ENCODE results near the gene ALDH2.
A peak's percentile ranks its signal among the peaks of the same experiment; 100 is the strongest.
"Not testable (repeated sequence)": the region's sequence is repeated elsewhere in the genome, so short reads cannot be mapped to it uniquely, and the experiment has no call there.

Gene ALDH2

DNA sequence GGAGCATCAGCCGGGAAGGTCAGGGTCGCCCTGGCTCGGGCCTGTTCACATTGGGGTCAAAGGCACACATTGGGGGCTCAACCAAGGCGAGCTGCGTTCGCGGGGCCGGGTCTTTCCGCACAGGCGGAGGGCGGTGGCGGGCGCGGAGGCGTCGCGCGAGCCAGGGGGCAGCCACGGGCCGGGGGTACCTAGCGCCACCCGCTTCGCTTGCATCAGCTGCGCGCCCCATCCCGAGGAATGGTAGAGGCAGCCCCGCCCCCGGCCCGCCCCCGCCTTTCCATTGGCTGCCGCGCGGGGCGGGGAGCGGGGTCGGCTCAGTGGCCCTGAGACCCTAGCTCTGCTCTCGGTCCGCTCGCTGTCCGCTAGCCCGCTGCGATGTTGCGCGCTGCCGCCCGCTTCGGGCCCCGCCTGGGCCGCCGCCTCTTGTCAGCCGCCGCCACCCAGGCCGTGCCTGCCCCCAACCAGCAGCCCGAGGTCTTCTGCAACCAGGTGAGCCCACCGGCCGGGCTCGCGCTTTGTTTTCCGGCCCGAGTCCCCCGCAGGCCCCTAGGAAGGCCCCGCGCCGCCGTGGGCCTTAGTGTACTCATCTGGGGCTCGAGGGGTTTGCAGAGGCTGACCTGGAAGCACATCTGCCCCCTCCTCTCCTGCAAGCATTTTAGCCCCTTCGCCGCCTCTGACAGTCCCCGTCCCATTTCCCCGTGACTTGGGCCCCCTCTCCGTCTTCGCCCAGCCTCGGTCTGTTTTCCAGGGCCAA, at the start of gene ALDH2:
Gene ALDH2, plus strand, starts transcription at position 326 of the 754 bp plus-strand sequence. Its CDS starts 50 bp downstream, at position 376.
- peak; percentile 20 for DNase-seq

DNA sequence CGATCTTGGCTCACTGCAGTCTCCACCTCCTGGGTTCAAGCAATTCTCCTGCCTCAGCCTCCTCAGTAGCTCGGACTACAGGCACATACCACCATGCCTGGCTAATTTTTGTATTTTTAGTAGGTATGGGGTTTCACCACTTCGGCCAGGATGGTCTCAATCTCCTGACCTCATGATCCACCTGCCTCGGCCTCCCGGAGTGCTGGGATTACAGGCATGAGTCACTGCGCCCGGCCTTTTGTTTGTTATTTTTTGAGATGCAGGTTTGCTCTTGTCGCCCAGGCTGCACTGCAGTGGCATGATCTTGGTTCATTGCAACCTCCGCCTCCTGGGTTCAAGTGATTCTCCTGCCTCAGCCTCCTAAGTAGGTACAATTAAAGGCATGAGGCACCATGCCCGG, 47.4 kb upstream of the ALDH2 start:
- DNase-seq, result not testable (repeated sequence)

DNA sequence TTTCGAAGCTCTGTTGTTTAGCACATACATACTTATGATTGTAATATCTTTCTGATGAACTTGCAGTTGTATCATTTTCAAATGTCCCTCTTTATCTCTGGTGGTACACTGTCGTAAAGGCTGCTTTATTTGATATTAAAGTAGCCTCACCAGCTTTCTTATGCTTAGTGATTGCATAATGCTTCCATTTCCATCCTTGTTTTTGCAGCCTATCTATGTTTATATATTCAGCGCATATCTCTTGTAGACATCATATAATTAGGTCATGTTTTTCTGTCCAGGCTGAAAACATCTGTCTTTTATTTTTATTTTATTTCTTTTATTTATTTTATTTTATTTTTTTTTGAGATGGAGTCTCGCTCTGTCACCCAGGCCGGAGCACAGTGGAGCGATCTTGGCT, 46.3 kb upstream of the ALDH2 start:
- no peak for DNase-seq

DNA sequence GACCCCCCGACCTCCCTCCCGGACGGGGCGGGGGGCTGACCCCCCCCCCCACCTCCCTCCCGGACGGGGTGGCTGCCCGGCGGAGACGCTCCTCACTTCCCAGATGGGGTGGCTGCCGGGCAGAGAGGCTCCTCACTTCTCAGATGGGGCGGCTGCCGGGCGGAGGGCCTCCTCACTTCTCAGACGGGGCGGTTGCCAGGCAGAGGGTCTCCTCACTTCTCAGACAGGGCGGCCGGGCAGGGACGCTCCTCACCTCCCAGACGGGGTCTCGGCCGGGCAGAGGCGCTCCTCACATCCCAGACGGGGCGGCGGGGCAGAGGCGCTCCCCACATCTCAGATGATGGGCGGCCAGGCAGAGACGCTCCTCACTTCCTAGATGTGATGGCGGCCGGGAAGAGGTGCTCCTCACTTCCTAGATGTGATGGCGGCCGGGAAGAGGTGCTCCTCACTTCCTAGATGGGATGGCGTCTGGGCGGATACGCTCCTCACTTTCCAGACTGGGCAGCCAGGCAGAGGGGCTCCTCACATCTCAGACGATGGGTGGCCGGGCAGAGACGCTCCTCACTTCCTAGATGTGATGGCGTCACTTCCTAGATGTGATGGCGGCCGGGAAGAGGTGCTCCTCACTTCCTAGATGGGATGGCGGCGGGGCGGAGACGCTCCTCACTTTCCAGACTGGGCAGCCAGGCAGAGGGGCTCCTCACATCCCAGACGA, 42.9 kb upstream of the ALDH2 start:
- DNase-seq, result not testable (repeated sequence)

DNA sequence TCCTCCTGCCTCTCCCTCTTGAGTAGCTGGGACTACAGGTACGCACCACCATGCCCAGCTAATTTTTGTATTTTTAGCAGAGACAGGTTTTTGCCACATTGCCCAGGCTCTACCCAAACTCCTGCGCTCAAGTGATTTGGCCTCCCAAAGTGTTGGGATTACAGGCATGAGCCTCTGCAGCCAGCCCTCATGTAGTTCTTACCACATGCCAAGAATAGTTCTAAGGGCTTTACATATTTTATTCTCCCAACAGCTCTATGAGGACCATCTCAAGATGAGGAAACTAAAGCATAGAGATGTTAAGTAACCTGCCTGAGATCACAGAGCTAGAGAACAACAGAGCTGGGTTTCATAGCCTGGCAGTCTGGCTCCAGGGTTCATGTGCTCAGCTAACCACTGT, 37.9 kb upstream of the ALDH2 start:
- no peak for DNase-seq

DNA sequence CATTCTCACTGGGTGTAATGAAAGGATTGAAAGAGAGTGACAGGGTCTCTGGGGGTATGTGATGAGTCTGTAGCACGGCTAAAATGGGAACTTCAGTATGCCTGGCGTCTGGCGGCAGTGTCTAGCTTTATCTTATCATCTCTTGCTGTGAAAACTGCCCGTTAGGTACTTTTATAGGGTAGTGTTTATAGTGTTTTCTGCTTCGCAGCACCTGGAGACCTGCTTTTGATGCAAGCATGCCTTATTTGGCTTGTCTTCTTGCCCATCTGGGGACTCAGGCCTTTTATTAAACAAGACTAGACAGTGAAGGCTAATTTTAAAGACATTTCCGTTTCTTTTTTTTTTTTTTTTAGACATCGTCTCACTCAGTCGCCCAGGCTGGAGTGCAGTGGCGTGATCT, 36.3 kb upstream of the ALDH2 start:
- DNase-seq, result no peak

DNA sequence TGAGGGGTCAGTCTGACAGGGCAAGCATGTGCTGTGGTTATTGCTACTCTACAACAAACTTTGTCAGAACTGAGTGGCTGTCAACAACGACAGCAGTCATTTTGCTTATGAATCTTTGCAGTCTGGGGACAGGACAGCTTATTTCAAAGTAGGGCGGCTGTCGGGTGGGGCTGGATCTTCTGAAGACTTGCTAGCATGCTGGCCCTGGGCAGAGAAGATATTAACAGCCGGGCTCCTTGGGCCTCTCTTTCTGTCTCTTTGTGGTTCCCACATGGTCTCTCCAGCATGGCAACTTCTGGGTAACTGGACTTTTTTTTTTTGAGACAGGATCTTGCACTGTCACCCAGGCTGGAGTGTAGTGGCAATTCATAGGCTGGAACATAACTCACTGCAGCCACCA, 33.9 kb upstream of the ALDH2 start:
- no peak for DNase-seq

DNA sequence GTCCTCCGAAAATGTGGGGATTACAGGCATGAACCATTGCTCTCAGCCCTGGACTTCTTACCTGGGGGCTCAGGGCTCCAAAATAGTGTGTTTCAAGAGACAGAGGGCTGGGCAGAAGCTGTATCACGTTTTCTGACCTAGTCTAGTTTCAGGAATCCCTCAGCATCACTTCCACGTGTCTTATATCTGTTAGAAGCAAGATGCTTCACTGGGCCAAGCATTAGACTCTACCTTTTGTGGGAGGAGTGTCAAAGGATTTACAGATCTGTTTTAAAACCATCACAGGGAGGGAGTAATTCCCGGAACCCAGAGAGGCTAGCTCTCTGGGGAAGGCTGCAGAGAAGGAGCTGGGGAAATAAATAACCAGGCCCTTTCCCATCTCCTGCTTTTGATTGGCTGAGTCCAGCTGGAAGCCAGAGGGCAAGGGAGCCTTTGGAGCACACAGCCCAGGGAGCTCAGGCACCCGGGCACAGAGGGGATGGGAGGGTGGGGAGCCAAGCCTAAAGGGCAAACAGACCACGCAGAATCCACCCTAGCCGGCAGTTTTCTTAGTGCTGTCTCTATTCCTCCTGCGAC, 33.3 kb upstream of the ALDH2 start:
- no peak for DNase-seq

DNA sequence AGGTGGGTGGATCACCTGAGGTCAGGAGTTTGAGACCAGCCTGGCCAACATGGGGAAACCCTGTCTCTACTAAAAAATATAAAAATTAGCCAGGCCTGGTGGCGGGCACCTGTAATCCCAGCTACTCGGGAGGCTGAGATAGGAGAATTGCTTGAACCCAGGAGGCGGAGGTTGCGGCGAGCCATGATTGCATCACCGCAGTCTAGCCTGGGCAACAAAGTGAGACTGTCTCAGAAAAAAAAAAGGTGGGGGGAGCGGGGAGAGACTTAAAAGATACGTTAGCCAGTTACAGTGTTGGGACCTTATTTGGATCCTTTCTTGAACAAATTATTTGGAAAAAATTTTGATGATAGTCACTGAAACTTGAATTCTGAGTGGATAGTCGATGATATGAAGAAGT, 27.2 kb upstream of the ALDH2 start:
- not testable (repeated sequence) for DNase-seq

DNA sequence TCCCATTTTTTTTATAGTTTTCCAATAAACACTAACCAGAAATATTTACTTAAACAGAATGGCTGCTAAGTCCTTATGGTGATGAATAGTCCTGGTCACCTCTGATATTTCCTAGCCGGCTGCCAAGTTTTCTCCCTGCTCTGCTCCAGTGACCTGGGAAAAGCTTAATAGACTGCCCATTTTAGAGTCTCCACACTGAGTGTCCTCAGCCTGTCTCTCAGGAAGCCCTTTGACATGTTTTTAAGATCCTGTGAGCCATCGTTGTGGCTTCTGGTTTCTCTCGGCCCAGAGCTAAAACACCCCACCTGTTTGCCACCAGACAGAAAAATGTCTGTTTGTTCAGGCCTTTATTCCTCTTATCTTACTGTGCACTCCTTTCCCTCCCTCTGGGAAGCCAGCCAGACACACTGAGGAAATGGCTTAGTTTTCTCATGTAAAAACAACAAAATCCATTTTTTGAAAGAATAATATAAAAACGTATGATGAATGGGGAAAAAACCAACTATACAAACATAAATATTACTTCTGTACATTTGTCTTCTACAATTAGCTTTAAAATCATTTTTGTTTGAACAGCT, 25.4 kb upstream of the ALDH2 start:
- no peak for DNase-seq

DNA sequence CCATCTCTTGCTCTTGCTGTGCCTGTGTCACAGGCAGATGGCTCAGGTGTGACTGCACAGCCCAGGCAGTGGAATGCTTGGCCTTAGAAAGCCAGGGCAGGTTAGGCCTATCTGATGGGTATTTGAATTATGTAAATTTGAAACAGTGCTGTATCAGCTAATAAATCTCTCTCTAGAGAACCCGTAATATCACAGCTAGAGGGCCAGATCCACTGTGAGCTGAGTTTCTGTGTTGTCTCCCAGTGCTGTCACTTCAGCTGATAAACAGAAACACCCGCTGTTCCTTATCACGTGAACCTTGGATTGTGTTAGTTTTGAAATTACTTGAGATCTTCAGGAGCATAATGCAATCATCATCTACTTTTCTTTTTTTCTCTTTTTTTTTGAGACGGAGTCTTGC, 21.5 kb upstream of the ALDH2 start:
- DNase-seq, result no peak

DNA sequence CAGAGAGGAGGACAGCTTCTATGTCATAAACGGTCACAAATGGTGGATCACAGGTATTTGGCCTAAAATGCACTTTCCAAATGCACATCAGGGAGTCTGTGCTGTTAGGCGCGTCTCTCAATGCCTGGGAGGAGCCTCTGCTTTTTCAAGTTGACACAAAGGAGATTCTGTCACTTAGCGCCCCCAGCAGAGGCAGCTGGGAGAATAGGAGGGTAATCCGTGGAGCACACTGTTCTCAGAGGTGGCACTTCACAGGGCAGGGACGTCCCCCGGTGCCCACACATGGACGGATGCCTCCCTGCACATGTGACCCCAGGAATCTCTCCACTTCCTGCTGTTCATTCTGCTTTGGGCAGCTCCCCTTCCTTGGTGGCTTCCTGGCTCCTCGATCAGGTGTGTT, 19.4 kb upstream of the ALDH2 start:
- no peak for DNase-seq

DNA sequence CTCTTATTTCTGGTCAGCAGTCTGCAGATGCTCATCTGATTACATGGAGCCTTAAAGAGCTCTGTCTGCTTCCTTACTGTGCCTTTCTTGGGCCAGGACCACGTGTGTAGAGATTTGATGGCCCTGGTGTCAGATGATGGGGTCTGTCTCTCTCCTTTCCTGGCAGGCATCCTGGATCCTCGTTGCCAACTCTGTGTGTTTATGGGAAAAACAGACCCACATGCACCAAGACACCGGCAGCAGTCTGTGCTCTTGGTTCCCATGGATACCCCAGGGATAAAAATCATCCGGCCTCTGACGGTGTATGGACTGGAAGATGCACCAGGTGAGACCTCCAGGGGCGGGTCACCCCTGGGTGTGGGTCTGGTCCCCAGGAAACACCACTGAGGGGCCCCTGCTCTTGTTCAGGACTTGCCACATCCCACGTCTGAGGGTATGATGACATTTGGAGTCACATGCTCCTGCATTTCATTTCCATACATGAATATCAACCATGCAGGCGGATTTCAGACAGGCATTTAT, 18.5 kb upstream of the ALDH2 start:
- no peak for DNase-seq

DNA sequence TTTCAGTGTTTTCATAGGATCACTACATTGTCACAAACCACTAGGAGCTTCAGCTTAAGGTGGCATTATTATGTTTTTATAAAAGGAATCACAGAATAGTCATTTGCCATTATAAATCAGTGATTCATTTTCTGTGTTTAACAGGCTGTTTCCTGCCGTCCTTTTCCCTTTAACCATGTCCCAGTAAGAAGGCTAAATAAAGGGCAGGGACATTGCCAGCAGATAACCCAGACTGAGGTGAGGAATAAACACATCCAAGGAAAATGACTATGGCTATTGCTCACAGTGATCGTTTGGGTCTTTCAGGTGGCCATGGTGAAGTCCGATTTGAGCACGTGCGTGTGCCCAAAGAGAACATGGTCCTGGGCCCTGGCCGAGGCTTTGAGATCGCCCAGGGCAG, 17.9 kb upstream of the ALDH2 start:
- DNase-seq, result no peak

DNA sequence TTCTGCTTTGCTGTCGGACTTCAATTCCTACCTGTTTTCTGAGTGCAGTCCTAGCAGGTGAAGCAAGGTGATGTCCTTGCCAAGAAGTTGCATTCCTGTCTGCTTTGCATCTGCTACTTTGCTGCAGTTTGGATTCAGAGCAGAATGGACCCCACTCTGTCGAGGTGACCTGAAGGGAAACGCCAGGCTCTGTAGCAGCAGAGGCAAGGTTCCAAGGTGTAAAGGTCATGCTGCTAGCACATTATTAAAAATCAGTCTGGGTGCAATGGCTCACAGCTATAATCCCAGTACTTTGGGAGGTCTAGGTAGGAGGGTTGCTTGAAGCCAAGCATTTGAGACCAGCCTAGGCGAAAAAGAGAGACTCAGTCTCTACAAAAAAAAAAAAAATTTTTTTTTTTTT, 17.3 kb upstream of the ALDH2 start:
- no peak for DNase-seq

DNA sequence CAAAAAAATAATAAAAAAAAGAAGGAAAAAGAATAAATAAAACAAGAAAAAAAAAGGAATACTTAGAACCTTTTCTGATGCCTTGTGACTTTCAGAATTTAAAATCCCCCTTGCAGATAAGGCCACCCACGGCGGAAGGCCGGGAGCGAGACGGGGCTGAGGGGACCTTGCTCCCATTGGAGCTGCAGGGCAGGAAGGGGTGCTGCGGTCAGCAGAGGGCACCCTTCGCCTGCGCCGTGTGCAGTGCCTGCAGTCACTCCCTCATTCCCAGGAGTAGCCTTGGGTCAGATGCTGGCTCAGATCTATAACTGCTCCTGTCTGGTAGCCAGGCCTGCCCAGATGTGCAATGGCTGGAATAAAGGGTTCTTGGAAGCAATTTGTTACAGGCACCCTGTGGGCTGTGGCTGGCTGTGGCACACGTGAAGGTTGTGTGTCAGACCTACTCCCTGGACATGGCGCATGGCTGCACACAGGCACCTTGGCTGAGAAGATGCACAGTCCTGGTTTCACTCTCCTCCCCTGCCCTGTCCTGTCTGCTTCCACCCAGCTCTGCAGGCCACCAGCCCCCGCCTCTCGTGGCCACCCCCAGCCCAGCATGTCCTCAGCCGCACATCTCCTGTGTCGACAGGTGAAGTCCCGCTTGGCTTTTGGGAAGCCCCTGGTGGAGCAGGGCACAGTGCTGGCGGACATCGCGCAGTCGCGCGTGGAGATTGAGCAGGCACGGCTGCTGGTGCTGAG, 13.4 kb upstream of the ALDH2 start:
- no peak for DNase-seq

DNA sequence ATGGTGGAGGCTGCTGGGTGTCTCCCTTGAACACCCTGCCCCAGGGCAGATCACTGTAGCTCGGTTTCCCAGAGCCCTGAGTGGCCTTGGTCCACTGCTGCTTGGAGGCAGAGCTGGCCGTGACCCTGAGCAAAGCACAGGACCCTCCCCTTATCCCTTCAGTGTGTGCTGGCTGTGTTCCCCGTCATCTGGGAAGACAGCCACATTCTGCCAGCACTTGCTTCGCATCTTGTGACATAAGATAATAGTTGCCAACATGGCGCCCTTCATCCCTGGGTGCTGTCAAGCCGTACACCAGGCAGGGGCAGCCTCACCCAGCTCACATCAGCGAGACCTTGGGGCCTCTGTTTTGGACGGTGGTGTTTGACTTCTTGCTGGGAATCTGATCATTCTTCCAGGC, 12.1 kb upstream of the ALDH2 start:
- no peak for DNase-seq

DNA sequence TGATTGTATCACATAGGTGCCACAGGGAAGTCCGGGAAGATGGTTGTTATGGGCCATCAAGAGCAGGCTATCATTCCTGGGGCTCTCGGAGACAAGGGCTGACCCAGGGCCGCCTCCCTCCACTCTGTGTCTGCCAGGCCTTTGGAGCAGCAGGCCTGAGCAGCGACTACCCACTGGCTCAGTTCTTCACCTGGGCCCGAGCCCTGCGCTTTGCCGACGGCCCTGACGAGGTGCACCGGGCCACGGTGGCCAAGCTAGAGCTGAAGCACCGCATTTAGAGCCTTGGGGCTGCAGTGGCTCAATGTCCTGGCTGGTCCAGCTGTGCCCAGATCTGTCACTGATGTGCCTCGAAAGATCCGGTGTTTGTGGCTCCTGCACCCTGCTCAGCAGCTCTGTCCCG, 10.5 kb upstream of the ALDH2 start:
- no peak for DNase-seq

DNA sequence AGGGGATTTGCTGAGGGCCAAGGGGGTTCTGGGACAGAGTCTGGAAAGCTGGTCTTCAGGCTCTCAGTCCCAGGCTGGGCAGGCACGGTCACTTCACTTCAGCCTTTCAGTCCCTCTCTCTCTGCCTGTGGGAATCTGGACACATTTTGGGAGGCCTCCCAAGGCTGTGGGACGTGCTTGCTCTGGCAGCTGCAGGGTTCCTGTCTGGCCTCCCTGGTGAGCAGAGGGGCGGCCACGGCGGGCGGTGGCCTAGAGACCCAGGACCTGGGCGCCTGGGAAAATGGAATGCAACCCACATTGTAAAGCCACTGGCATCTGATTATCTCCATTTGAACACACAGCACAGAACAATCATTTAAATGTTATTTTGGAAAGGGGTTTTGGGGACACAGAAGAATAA, 10.1 kb upstream of the ALDH2 start:
- no peak for DNase-seq

DNA sequence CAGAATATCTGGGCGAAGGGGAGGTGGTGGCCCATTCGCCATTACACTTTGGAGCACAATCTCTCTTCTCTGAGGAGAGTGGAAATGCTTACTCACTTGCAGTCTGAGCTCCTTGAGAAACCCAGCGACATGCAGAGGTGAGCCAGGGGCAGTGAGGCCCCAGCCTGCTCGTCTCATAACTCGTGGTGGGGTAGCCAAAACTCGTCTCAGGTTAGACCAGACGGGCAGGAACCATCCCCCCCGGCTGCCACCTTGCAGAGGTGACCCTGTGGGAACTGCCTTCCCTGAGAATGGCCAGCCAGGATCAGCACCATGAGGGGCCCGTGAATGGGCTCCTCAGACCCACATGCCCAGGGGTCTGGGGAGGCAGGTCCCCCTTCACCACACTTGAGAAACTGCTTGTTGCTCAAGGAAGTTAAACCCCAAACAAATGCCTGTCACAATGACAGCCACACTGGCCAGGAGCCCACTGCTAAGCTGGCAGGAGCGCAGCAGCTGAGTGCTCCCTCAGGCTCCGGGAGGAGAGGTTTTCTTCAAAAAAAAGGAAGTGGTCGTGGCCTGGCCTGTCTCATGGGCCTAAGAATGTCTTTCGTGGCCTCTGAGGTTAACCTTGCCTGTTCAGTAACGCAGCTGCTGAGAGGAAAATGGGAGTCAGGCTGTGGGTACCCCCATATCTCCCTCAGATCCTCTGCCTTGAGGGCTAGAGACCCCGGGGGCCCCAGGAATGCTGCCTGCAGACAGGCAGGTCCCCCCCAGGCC, 9.2 kb upstream of the ALDH2 start:
- no peak for DNase-seq

DNA sequence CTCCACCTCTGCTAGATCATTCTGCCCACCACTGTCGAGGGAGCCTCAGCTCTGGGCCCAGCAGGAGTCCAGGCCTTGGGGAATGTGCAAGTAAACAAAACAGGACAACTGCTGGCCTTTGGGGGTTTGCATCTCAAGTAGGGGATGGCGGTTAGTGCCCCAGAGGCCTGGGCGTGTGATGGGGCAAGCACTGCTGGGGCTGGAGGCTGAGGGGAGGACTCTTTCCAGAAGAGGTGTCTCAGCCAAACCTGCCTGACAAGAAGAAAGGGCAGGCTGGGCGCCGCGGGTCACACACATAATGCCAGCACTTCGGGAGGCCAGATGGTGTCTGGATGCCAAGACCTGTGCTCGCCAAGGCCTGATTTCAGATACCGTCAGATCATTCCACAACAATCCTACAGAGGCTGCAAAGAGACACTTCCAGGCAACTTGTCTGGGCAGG, 8.6 kb upstream of the ALDH2 start:
- no peak for DNase-seq

DNA sequence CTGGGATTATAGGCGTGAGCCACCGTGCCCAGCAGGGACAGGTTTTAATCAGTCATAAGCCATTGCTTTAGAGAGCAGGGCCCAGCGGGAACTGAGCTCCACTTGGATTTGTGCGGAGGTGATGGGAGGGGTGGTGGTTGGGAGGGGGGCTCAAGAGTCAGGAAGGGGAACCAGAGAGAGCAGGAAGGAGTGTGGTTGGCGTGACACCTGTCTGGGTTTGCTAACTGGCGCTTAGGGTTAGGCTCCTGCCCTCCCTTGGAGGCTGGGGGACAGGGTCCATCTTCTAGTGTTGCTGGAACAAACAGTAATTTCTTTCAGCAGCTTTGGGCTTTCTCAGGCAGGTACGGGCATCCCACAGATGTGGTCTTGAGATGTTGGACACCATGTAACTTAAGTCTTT, 7.5 kb upstream of the ALDH2 start:
- no peak for DNase-seq

Data from SHP77 treated with DMSO at 0.1 percent for 48 hours (cell line).